SK-N-SH (cell line): Measurements from ENCODE around the gene MRTFB.

Experiments
- CHD2 ChIP-seq: fragments of 150-350 bp; IDR thresholded peaks from 2 replicates; pipeline ENCODE4 v1.6.1; 2018; ENCODE audit warnings: low read length; ENCODE audit not compliant: partially characterized antibody
- EP300 ChIP-seq, 2 experiments: IDR thresholded peaks; 2 replicates each; pipeline versions ENCODE4 v1.4.0 to v1.6.1; 2012; ENCODE audit warnings: borderline replicate concordance in 1 of 2, low read depth in 1 of 2, low read length in 1 of 2
- EZH2phosphoT487 ChIP-seq: fragments of 200-600 bp; sonication (generic); IDR thresholded peaks from 2 replicates; pipeline ENCODE4 v1.6.1; 2017; ENCODE audit warnings: low read depth, mixed run types, mild to moderate bottlenecking, antibody characterized with exemption, moderate library complexity, borderline replicate concordance
- GABPA ChIP-seq: IDR thresholded peaks from 2 replicates; pipeline ENCODE4 v1.4.0; 2012; ENCODE audit warnings: low read depth, mild to moderate bottlenecking
- JUND ChIP-seq: IDR thresholded peaks from 2 replicates; pipeline ENCODE4 v1.4.0; 2012
- TAF1 ChIP-seq: IDR thresholded peaks from 2 replicates; pipeline ENCODE4 v1.6.1; 2012; ENCODE audit warnings: low read depth, mild to moderate bottlenecking, low read length, moderate library complexity, borderline replicate concordance
- YY1 ChIP-seq: IDR thresholded peaks from 2 replicates; pipeline ENCODE4 v1.4.0; 2012; ENCODE audit warnings: low read depth, mild to moderate bottlenecking
- TF ChIP-seq, protein P1 (sequence below): fragments of 200-600 bp; sonication (generic); IDR thresholded peaks from 2 replicates; pipeline ENCODE4 v1.6.1; 2017; ENCODE audit warnings: antibody characterized with exemption, mild to moderate bottlenecking, moderate library complexity
- TF ChIP-seq, protein P2 (sequence below): IDR thresholded peaks from 2 replicates; pipeline ENCODE4 v1.4.0; 2012; ENCODE audit warnings: low read depth, borderline replicate concordance

DNA sequence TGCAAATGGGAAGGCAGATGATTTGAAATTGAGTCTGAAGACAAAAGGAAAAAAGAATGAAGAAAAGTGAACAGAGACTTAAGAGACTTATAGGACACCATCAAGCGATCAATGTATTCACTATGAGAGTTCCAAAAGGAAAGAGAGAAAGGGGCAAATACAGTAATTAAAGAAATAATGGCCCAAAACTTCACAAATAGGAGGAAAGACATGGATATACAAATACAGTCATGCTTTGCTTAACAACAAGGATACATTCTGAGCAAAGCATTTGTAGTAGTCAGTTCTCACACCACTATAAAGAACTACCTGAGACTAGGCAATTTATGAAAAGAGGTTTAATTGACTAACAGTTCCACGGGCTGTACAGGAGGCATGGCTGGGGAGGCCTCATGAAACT lies 152.5 kb downstream of the MRTFB start:
- TF ChIP-seq, protein P1, sequence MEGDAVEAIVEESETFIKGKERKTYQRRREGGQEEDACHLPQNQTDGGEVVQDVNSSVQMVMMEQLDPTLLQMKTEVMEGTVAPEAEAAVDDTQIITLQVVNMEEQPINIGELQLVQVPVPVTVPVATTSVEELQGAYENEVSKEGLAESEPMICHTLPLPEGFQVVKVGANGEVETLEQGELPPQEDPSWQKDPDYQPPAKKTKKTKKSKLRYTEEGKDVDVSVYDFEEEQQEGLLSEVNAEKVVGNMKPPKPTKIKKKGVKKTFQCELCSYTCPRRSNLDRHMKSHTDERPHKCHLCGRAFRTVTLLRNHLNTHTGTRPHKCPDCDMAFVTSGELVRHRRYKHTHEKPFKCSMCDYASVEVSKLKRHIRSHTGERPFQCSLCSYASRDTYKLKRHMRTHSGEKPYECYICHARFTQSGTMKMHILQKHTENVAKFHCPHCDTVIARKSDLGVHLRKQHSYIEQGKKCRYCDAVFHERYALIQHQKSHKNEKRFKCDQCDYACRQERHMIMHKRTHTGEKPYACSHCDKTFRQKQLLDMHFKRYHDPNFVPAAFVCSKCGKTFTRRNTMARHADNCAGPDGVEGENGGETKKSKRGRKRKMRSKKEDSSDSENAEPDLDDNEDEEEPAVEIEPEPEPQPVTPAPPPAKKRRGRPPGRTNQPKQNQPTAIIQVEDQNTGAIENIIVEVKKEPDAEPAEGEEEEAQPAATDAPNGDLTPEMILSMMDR = no peak
- no peak for TF ChIP-seq CHD2
- no peak for TF ChIP-seq GABPA
- TF ChIP-seq, protein P2, sequence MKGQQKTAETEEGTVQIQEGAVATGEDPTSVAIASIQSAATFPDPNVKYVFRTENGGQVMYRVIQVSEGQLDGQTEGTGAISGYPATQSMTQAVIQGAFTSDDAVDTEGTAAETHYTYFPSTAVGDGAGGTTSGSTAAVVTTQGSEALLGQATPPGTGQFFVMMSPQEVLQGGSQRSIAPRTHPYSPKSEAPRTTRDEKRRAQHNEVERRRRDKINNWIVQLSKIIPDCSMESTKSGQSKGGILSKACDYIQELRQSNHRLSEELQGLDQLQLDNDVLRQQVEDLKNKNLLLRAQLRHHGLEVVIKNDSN = no peak
- no peak for TF ChIP-seq JUND
- TF ChIP-seq TAF1 = no peak
- no peak for TF ChIP-seq EP300 (IDR thresholded peaks at IDR 0.05; ENCODE audit: borderline replicate concordance in 1 of 2, low read depth in 1 of 2, low read length in 1 of 2)
- TF ChIP-seq YY1 = no peak
- no peak for TF ChIP-seq EZH2phosphoT487
